ENCODE measurements around the gene FREM2.

FREM2 gene

GRCh38 chr13:38849315-38849714 is 162.4 kb downstream of the FREM2 start:
- no peak for DNase-seq

- no peak for DNase-seq
These were observed 164.2 kb downstream of the FREM2 start for GRCh38 chr13:38850868-38851626.

GRCh38 chr13:38854226-38854625 is 167.3 kb downstream of the FREM2 start:
- DNase-seq: no peak

GRCh38 chr13:38856065-38856464 is 169.2 kb downstream of the FREM2 start:
- DNase-seq: no peak

- no peak for DNase-seq
These were observed 175.6 kb downstream of the FREM2 start for GRCh38 chr13:38862443-38862842.

- DNase-seq: no peak
These were observed 176.7 kb downstream of the FREM2 start for GRCh38 chr13:38863536-38863935.

GRCh38 chr13:38866649-38867048 is 179.8 kb downstream of the FREM2 start:
- no peak for DNase-seq

- DNase-seq: no peak
These were observed 181.5 kb downstream of the FREM2 start for GRCh38 chr13:38868399-38868798.

- DNase-seq: no peak
These were observed 182.0 kb downstream of the FREM2 start for GRCh38 chr13:38868870-38869269.

GRCh38 chr13:38871275-38871674 is 184.4 kb downstream of the FREM2 start:
- no peak for DNase-seq

- no peak for DNase-seq
These were observed 185.8 kb downstream of the FREM2 start for GRCh38 chr13:38872693-38873092.

- DNase-seq: no peak
These were observed 188.5 kb downstream of the FREM2 start for GRCh38 chr13:38875186-38875875.

GRCh38 chr13:38879278-38879677 is 192.4 kb downstream of the FREM2 start:
- no peak for DNase-seq

GRCh38 chr13:38879786-38880185 is 192.9 kb downstream of the FREM2 start:
- DNase-seq: no peak

GRCh38 chr13:38880397-38880796 is 193.5 kb downstream of the FREM2 start:
- DNase-seq: no peak

- DNase-seq: no peak
These were observed 196.9 kb downstream of the FREM2 start for GRCh38 chr13:38883783-38884182.

- DNase-seq: no peak
These were observed 201.4 kb downstream of the FREM2 start for GRCh38 chr13:38888309-38888708.

GRCh38 chr13:38895075-38895474 is 208.2 kb downstream of the FREM2 start:
- no peak for DNase-seq

- DNase-seq: no peak
These were observed 210.6 kb downstream of the FREM2 start for GRCh38 chr13:38897521-38897920.

GRCh38 chr13:38898481-38898880 is 211.6 kb downstream of the FREM2 start:
- no peak for DNase-seq

GRCh38 chr13:38899571-38899970 is 212.7 kb downstream of the FREM2 start:
- DNase-seq: no peak

- DNase-seq: no peak
These were observed 213.3 kb downstream of the FREM2 start for GRCh38 chr13:38900188-38900587.

- no peak for DNase-seq
These were observed 215.7 kb downstream of the FREM2 start for GRCh38 chr13:38902551-38902950.

- DNase-seq: no peak
These were observed 218.2 kb downstream of the FREM2 start for GRCh38 chr13:38905081-38905480.

- no peak for DNase-seq
These were observed 219.0 kb downstream of the FREM2 start for GRCh38 chr13:38905861-38906260.

All from DMS79 (cell line).